Mesothelial cell of epicardium (in vitro differentiated cells): ENCODE measurements around the gene AMY2B. TPM values are rescaled to one million over a fixed set of nuclear protein-coding genes. Genes with fewer than 3 reads are reported as not detected.
"Not testable (repeated sequence)": the region's sequence is repeated elsewhere in the genome, so short reads cannot be mapped to it uniquely, and the experiment has no call there.

Experiments used
- DNase-seq, 2 experiments: peaks; one replicate each; pipeline ENCODE4 v3.0.0; 2021; ENCODE audit warnings: low spot score in 2 of 2; ENCODE audit not compliant: unreplicated experiment in 2 of 2
- H3K27ac Mint-ChIP-seq: 2 replicates; pipeline ENCODE4 v1.8.0; 2021; ENCODE audit warnings: mixed read lengths
- H3K27me3 Mint-ChIP-seq: 2 replicates; pipeline ENCODE4 v1.8.0; 2021; ENCODE audit warnings: low read depth, mixed read lengths
- H3K36me3 Mint-ChIP-seq: 2 replicates; pipeline ENCODE4 v1.8.0; 2021; ENCODE audit warnings: mixed read lengths
- H3K4me1 Mint-ChIP-seq: 2 replicates; pipeline ENCODE4 v1.8.0; 2021; ENCODE audit warnings: mixed read lengths
- H3K4me3 Mint-ChIP-seq: 2 replicates; pipeline ENCODE4 v1.8.0; 2021; ENCODE audit warnings: mild to moderate bottlenecking, moderate library complexity, mixed read lengths
- H3K9me3 Mint-ChIP-seq: 2 replicates; pipeline ENCODE4 v1.8.0; 2021; ENCODE audit warnings: mixed read lengths
- CTCF ChIP-seq: fragments of 200-600 bp; sonication (generic); IDR thresholded peaks from one replicate; pipeline ENCODE4 v1.5.0; 2021; ENCODE audit warnings: antibody characterized with exemption; ENCODE audit not compliant: unreplicated experiment
- total RNA-seq: library from RNA; stranded (reverse); gene quantifications from 3 replicates; pipeline ENCODE4 v1.2.1, GENCODE V29; 2021

The AMY2B gene
- total RNA-seq, 1 donor from 2014 or later: 12.6 TPM

GRCh38 chr1:103538226-103538625 lies 33.2 kb upstream of the AMY2B start:
- H3K9me3 Mint-ChIP-seq: no peaks in the 10 kb centered on the region
- no peak for DNase-seq
- TF ChIP-seq CTCF: no peak
- no peaks in the 10 kb centered on the region for H3K4me1 Mint-ChIP-seq
- H3K27ac Mint-ChIP-seq: no peak overlapping the region
- no peak overlapping the region for H3K4me3 Mint-ChIP-seq
- no peaks in the 10 kb centered on the region for H3K27me3 Mint-ChIP-seq
- H3K36me3 Mint-ChIP-seq: peaks cover 37% of the 10 kb centered on the region

- Mint-ChIP-seq H3K27ac (peak overlapping the region; percentile 7), H3K4me1 (no peaks in the 10 kb centered on the region), H3K9me3 (no peaks in the 10 kb centered on the region), H3K36me3 (peaks cover 36% of the 10 kb centered on the region), H3K27me3 (no peaks in the 10 kb centered on the region), H3K4me3 (no peak overlapping the region)
- DNase-seq: no peak
- TF ChIP-seq CTCF: no peak
Measured at GRCh38 chr1:103541431-103541830, 30.0 kb upstream of the AMY2B start.

- Mint-ChIP-seq H3K4me3 (no peak overlapping the region), H3K27me3 (no peaks in the 10 kb centered on the region), H3K4me1 (no peaks in the 10 kb centered on the region), H3K9me3 (peaks cover 4% of the 10 kb centered on the region), H3K27ac (no peak overlapping the region), H3K36me3 (peaks cover 36% of the 10 kb centered on the region)
- no peak for DNase-seq
- no peak for TF ChIP-seq CTCF
Measured at GRCh38 chr1:103546496-103546895, 24.9 kb upstream of the AMY2B start.

GRCh38 chr1:103547840-103548239 lies 23.5 kb upstream of the AMY2B start:
- TF ChIP-seq CTCF: no peak
- H3K4me1 Mint-ChIP-seq: no peaks in the 10 kb centered on the region
- H3K36me3 Mint-ChIP-seq: peaks cover 36% of the 10 kb centered on the region

GRCh38 chr1:103560427-103560826 lies 11.0 kb upstream of the AMY2B start:
- TF ChIP-seq CTCF: no peak

More at GRCh38 chr1:103547840-103548239, 23.5 kb upstream of the AMY2B start:
- Mint-ChIP-seq H3K27me3 (no peaks in the 10 kb centered on the region), H3K4me3 (no peak overlapping the region), H3K27ac (no peak overlapping the region), H3K9me3 (peaks cover 4% of the 10 kb centered on the region)
- DNase-seq: no peak

GRCh38 chr1:103561124-103561523 lies 10.3 kb upstream of the AMY2B start:
- not testable (repeated sequence) for H3K27me3 Mint-ChIP-seq

More at GRCh38 chr1:103560427-103560826, 11.0 kb upstream of the AMY2B start:
- Mint-ChIP-seq H3K4me3 (no peak overlapping the region), H3K4me1 (no peaks in the 10 kb centered on the region), H3K36me3 (peaks cover 10% of the 10 kb centered on the region), H3K9me3 (no peaks in the 10 kb centered on the region), H3K27me3 (no peaks in the 10 kb centered on the region), H3K27ac (no peak overlapping the region)
- no peak for DNase-seq

More at GRCh38 chr1:103561124-103561523, 10.3 kb upstream of the AMY2B start:
- DNase-seq, H3K4me3 Mint-ChIP-seq, H3K4me1 Mint-ChIP-seq, H3K27ac Mint-ChIP-seq, H3K9me3 Mint-ChIP-seq, H3K36me3 Mint-ChIP-seq: not testable (repeated sequence)
